GM12801 (cell line): Measurements from ENCODE around the gene PDIA3.

Experiments used
- TF ChIP-seq, protein P1 (sequence below): IDR thresholded peaks from one replicate; pipeline ENCODE4 v1.5.1; 2011; ENCODE audit warnings: control low read depth; ENCODE audit not compliant: insufficient read length; ENCODE audit errors: extremely low read depth

The PDIA3 gene

GRCh38 chr15:43792761-43793476, 46.7 kb downstream of the PDIA3 start:
- TF ChIP-seq, protein P1, sequence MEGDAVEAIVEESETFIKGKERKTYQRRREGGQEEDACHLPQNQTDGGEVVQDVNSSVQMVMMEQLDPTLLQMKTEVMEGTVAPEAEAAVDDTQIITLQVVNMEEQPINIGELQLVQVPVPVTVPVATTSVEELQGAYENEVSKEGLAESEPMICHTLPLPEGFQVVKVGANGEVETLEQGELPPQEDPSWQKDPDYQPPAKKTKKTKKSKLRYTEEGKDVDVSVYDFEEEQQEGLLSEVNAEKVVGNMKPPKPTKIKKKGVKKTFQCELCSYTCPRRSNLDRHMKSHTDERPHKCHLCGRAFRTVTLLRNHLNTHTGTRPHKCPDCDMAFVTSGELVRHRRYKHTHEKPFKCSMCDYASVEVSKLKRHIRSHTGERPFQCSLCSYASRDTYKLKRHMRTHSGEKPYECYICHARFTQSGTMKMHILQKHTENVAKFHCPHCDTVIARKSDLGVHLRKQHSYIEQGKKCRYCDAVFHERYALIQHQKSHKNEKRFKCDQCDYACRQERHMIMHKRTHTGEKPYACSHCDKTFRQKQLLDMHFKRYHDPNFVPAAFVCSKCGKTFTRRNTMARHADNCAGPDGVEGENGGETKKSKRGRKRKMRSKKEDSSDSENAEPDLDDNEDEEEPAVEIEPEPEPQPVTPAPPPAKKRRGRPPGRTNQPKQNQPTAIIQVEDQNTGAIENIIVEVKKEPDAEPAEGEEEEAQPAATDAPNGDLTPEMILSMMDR = no peak

DNA sequence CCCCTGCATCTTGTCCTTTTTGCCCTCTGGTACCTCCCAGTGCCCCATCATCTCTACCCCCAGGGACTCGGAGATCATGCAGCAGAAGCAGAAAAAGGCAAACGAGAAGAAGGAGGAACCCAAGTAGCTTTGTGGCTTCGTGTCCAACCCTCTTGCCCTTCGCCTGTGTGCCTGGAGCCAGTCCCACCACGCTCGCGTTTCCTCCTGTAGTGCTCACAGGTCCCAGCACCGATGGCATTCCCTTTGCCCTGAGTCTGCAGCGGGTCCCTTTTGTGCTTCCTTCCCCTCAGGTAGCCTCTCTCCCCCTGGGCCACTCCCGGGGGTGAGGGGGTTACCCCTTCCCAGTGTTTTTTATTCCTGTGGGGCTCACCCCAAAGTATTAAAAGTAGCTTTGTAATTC, 47.4 kb downstream of the PDIA3 start:
- TF ChIP-seq, protein P1 = no peak

GRCh38 chr15:43794269-43795037, 48.2 kb downstream of the PDIA3 start:
- TF ChIP-seq, protein P1 = no peak

GRCh38 chr15:43795197-43795596, 49.0 kb downstream of the PDIA3 start:
- TF ChIP-seq, protein P1 = no peak

DNA sequence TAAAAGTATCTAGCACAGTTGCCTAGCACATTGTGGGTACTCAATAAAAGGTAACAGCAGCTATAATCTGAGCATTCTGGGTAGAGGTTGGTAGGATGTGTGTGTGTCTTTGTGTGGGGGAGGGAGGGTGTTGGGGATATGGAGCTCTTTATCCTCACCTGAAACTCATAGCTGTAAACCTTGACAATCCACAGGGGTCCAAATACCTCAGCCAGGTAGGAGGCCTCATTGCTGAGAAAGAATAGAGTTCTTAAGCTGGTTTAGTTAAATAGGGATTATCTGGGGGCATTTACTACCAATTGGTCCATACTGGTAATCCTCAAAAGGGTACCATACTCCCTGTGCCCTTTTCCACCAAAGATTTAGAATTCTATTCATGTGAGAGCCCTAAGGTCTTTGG, 49.8 kb downstream of the PDIA3 start:
- TF ChIP-seq, protein P1 = no peak

DNA sequence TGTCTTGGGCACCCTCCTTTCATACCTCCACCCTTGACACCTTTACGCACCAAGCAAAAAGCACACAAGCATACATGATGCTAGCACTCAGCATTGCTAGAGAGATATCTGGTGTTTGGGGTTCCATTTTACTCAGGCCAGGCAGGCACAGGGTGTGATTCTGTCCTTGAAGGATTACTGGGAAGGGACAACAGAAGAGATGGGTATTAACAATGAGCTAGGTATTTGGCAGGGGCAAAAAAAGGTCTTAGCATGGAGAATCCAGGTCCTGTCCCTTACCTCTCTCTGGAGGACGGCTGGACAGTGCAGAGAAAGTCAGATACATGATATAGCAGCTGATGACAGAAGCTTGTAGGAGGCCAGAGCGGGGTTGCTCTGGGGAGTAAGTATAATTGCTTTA, 50.3 kb downstream of the PDIA3 start:
- TF ChIP-seq, protein P1 = no peak

DNA sequence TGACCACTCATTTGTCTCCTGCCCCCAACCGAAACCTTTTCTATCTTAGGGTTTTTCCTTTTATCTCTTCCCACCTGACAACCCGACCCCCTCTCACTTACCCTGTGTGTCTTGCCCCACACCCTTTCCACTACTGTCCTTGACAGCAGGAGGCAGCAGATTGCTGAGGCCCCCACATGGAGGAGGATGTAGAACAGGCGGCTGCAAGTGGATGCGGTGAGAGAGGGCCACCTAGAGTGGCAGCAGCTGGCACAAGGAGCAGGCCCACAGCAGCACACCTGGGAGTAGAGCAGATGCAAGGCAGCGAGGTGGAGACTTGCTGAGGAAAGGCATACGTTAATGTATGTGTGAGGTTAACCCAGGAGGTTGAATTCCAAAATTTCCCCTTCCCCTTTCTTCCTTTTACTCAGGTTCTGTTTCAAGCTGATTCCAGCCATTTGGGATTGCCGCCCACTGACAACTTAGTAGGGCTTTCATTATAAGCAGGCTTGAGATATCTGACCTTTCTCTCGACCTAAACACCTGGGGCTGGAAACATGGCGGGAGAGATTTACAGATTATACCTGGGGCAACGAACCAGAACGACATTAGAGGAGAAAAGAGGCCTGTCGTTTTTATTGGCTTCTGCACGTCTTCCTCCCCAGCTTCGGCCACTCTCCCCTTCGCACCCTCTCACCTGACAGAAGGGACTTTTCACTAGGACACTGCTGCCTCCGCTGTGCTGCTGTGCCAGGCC, 53.1 kb downstream of the PDIA3 start:
- TF ChIP-seq, protein P1 = no peak
